ENCODE measurements around the gene FIGN. TPM values are rescaled to one million over a fixed set of nuclear protein-coding genes. Genes with fewer than 3 reads are reported as not detected.

Gene FIGN
- total and polyA plus RNA-seq, 2 of the 13 experiments (the other 11 are each of a cell fraction or from before 2014, with no cell fraction given) = 6.6 to 6.7 TPM

GRCh38 chr2:163735685-163736432 is at the start of gene FIGN (continued):
- TF ChIP-seq HHEX (CRISPR knock-in tag; IDR thresholded peaks at IDR 0.05) (no peak), ZHX1 (CRISPR knock-in tag; IDR thresholded peaks at IDR 0.05; ENCODE audit: low read depth) (peak; percentile 38; the same call in 1 of the 2 replicates), ARHGAP35 (CRISPR knock-in tag; IDR thresholded peaks at IDR 0.05; ENCODE audit: borderline replicate concordance) (no peak), PREB (CRISPR knock-in tag; IDR thresholded peaks at IDR 0.05) (no peak), KAT7 (CRISPR knock-in tag; IDR thresholded peaks at IDR 0.05; ENCODE audit: borderline replicate concordance) (peak; percentile 96; the same call in 1 of the 2 replicates), ZFP41 (CRISPR knock-in tag; IDR thresholded peaks at IDR 0.05; ENCODE audit: borderline replicate concordance) (no peak), ZSCAN25 (CRISPR knock-in tag; IDR thresholded peaks at IDR 0.05) (peak; percentile 68), ZSCAN12 (CRISPR knock-in tag; IDR thresholded peaks at IDR 0.05) (no peak), ZNF550 (CRISPR knock-in tag; IDR thresholded peaks at IDR 0.05; ENCODE audit: borderline replicate concordance) (no peak), RERE (CRISPR knock-in tag; IDR thresholded peaks at IDR 0.05; ENCODE audit: low read depth) (no peak), SMARCC2 (IDR thresholded peaks at IDR 0.05) (no peak), GTF2F1 (IDR thresholded peaks at IDR 0.05; ENCODE audit: low read length) (no peak), ZNF101 (CRISPR knock-in tag; IDR thresholded peaks at IDR 0.05; ENCODE audit: borderline replicate concordance, low read depth) (peak; percentile 30; the same call in 1 of the 2 replicates), ZBTB26 (CRISPR knock-in tag; IDR thresholded peaks at IDR 0.05; ENCODE audit: borderline replicate concordance) (peak; percentile 11; the same call in 1 of the 2 replicates), MAFG (CRISPR knock-in tag; IDR thresholded peaks at IDR 0.05) (no peak), CHCHD3 (CRISPR knock-in tag; IDR thresholded peaks at IDR 0.05) (no peak), SIX1 (CRISPR knock-in tag; IDR thresholded peaks at IDR 0.05; ENCODE audit: borderline replicate concordance) (peak; percentile 75; the same call in 1 of the 2 replicates), CCAR2 (optimal IDR thresholded peaks at IDR 0.05; ENCODE audit: low read depth, low read length) (no peak), ZNF501 (CRISPR knock-in tag; IDR thresholded peaks at IDR 0.05) (peak; percentile 45; the same call in 1 of the 2 replicates)

Data from HepG2 (cell line).